Smooth muscle cell (in vitro differentiated cells): ENCODE measurements around the gene RNU1-2. TPM values are rescaled to one million over a fixed set of nuclear protein-coding genes. Genes with fewer than 3 reads are reported as not detected.
A peak's percentile ranks its signal among the peaks of the same experiment; 100 is the strongest.

Source experiments
- DNase-seq: peaks from one replicate; lab custom pipeline; 2025; ENCODE audit not compliant: unreplicated experiment; lab: John Stamatoyannopoulos, UW
- H2AFZ ChIP-seq: fragments of 200-600 bp; sonication (generic); 2 replicates; pipeline ENCODE4 v1.6.0; 2016; ENCODE audit warnings: antibody characterized with exemption, low read depth, mild to moderate bottlenecking
- H3F3A ChIP-seq: fragments of 200-600 bp; sonication (generic); 2 replicates; pipeline ENCODE4 v1.6.0; 2017; ENCODE audit warnings: antibody characterized with exemption, low read depth
- H3K27ac ChIP-seq: fragments of 200-600 bp; sonication (generic); 2 replicates; pipeline ENCODE4 v1.5.1; 2016; ENCODE audit warnings: low read depth, mild to moderate bottlenecking
- H3K27me3 ChIP-seq: fragments of 200-600 bp; sonication (generic); 2 replicates; pipeline ENCODE4 v1.6.1; 2016; ENCODE audit warnings: low read depth, mild to moderate bottlenecking
- H3K36me3 ChIP-seq: fragments of 200-600 bp; sonication (generic); 2 replicates; pipeline ENCODE4 v1.5.1; 2016; ENCODE audit warnings: low read depth
- H3K4me1 ChIP-seq: fragments of 200-600 bp; sonication (generic); 2 replicates; pipeline ENCODE4 v1.5.1; 2016; ENCODE audit warnings: low read depth
- H3K4me2 ChIP-seq: fragments of 200-600 bp; sonication (generic); 2 replicates; pipeline ENCODE4 v1.6.0; 2016; ENCODE audit warnings: mild to moderate bottlenecking
- H3K4me3 ChIP-seq: fragments of 200-600 bp; sonication (generic); 2 replicates; pipeline ENCODE4 v1.5.1; 2016; ENCODE audit warnings: mild to moderate bottlenecking
- H3K79me2 ChIP-seq: fragments of 200-600 bp; sonication (generic); 2 replicates; pipeline ENCODE4 v1.6.0; 2016; ENCODE audit warnings: low read depth, mild to moderate bottlenecking
- H3K9ac ChIP-seq: fragments of 200-600 bp; sonication (generic); 2 replicates; pipeline ENCODE4 v1.6.0; 2016; ENCODE audit warnings: low read depth
- H3K9me3 ChIP-seq: fragments of 200-600 bp; sonication (generic); replicated peaks from 2 replicates; pipeline ENCODE4 v1.5.1; 2016; ENCODE audit warnings: low read depth
- H4K20me1 ChIP-seq: fragments of 200-600 bp; sonication (generic); 2 replicates; pipeline ENCODE4 v1.6.0; 2016; ENCODE audit warnings: low read depth
- WGBS: methylation state at CpG from one replicate; pipeline ENCODE4 v1.1.7; 2016; ENCODE audit warnings: low lambda C conversion rate; 5-methylcytosine and 5-hydroxymethylcytosine counted together
- polyA plus RNA-seq: library from polyadenylated mRNA; unstranded; fragments of >200 nt; fragmentation: Nextera tagmentation; extraction: Ambion mirVana; gene quantifications from 2 replicates; pipeline ENCODE4 v1.2.1, GENCODE V29; 2016
- total RNA-seq: library from RNA; depleted of rRNA; stranded (reverse); fragments of >200 nt; gene quantifications from 2 replicates; pipeline ENCODE4 v1.2.3, GENCODE V29; 2014
- TF ChIP-seq, protein P1 (sequence below): fragments of 200-600 bp; sonication (generic); IDR thresholded peaks from 2 replicates; pipeline ENCODE4 v1.5.1; 2017; ENCODE audit warnings: borderline replicate concordance, mild to moderate bottlenecking, antibody characterized with exemption; ENCODE audit not compliant: insufficient read depth, poor library complexity, severe bottlenecking

Gene RNU1-2
- total and polyA plus RNA-seq, 2 experiments from 2014 or later = under 0.01 to 4.2 TPM

- H3K4me2 ChIP-seq = peak overlapping the region; percentile 85
- H3K9ac ChIP-seq = peak overlapping the region; percentile 100
- peak overlapping the region; percentile 98 for H3K27ac ChIP-seq
- H4K20me1 ChIP-seq = no peaks in the 10 kb centered on the region
- WGBS = under 1% methylated on average over 27 of the region's 27 CpGs
- H3F3A ChIP-seq = peaks cover 27% of the 10 kb centered on the region
- TF ChIP-seq, protein P1, sequence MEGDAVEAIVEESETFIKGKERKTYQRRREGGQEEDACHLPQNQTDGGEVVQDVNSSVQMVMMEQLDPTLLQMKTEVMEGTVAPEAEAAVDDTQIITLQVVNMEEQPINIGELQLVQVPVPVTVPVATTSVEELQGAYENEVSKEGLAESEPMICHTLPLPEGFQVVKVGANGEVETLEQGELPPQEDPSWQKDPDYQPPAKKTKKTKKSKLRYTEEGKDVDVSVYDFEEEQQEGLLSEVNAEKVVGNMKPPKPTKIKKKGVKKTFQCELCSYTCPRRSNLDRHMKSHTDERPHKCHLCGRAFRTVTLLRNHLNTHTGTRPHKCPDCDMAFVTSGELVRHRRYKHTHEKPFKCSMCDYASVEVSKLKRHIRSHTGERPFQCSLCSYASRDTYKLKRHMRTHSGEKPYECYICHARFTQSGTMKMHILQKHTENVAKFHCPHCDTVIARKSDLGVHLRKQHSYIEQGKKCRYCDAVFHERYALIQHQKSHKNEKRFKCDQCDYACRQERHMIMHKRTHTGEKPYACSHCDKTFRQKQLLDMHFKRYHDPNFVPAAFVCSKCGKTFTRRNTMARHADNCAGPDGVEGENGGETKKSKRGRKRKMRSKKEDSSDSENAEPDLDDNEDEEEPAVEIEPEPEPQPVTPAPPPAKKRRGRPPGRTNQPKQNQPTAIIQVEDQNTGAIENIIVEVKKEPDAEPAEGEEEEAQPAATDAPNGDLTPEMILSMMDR = no peak
- peak overlapping the region; percentile 97 for H2AFZ ChIP-seq
- H3K4me1 ChIP-seq = peaks cover 17% of the 10 kb centered on the region
- no peaks in the 10 kb centered on the region for H3K79me2 ChIP-seq
- peak; percentile 77 for DNase-seq
- H3K4me3 ChIP-seq = peak overlapping the region; percentile 61
- H3K36me3 ChIP-seq = no peaks in the 10 kb centered on the region
- no peaks in the 10 kb centered on the region for H3K9me3 ChIP-seq
- no peaks in the 10 kb centered on the region for H3K27me3 ChIP-seq
These were observed 8.9 kb downstream of the RNU1-2 start for GRCh38 chr1:16904560-16905109.

DNA sequence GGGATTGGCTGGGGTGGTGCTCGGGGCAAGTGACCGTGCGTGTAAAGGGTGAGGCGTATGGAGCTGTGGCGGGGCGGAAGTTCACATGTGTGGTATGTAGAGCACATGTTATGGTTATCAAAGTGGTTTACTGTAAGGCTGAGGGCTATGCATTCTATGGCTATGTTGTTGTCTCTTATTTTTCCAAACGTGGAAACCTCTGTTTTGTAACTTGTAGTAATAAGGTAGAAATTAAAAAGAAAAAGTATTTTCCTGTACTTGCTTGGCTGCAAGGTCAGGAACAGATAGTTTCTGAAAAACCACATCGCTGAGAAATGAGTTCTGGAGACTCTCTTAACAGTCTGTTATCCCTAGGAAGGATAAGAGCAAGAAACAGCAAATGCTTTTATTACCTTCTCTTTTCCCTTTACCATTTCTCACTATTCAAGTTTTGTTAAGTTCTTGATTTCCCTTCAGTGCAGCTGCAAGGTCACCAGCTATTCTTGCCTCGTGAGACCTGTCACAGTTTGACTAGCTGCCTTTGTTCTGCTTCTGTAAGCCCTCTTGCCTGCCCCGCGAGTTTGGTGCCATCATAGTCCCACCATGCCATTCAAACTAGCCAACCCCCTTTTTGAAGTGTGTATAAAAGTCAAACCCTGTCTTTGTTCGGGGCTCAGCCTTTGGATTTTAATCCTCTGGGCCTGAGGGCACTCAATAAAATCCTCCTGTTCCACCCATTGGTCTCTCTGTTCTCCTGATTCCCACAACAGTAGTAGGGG is 9.5 kb downstream of the RNU1-2 start:
- WGBS = 7% methylated on average over 12 of the region's 12 CpGs
- peak overlapping the region; percentile 100 for H3K9ac ChIP-seq
- peak overlapping the region; percentile 98 for H3K27ac ChIP-seq
- no peaks in the 10 kb centered on the region for H3K36me3 ChIP-seq
- peak overlapping the region; percentile 85 for H3K4me2 ChIP-seq
- H3F3A ChIP-seq = peaks cover 27% of the 10 kb centered on the region
- no peaks in the 10 kb centered on the region for H3K27me3 ChIP-seq
- peaks cover 17% of the 10 kb centered on the region for H3K4me1 ChIP-seq
- H3K79me2 ChIP-seq = no peaks in the 10 kb centered on the region
- no peaks in the 10 kb centered on the region for H4K20me1 ChIP-seq
- TF ChIP-seq, protein P1 = no peak
- DNase-seq = no peak
- H3K9me3 ChIP-seq = no peaks in the 10 kb centered on the region
- peak overlapping the region; percentile 97 for H2AFZ ChIP-seq
- peak overlapping the region; percentile 61 for H3K4me3 ChIP-seq

DNA sequence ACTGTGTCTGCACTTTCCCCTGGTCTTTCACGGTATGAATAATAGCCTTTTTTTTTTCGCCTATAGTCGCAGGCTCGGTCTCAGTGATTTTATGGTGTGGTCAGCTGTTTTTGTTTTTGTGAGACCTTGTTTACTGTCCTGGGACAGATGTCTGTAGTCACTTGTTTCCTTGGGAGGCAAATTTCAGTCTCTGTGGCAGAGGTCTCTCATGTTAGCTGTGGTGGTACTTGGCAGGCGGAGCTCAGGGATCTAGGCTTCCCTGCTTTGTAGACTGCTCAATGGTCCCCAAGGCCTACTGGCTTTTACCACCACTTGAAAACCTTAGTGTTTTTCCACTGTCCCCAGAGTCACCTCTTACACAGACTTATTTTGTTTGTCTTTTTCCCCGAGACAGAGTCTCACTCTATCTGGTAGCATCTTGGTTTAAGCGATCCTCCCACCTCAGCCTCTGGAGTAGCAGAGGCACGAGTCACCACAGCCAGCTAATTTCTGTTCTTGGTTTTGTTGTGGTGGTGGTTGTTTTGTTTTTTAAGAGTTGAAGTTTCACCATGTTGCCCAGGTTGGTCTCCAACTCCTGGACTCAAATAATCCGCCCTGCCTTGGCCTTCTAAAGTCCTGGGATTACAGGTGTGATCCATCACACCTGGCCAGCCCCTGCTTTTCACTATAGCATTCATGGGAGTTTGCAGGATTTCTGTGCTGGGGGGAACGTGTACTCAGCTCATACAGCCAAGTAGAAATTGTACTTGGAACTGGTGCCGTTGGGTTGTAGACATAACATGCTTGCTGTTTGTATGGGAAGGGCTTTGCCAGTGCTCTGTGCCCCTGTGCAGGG is 10.3 kb downstream of the RNU1-2 start:
- Histone ChIP-seq H3K27ac (peak overlapping the region; percentile 98), H2AFZ (no peak overlapping the region), H3K36me3 (no peaks in the 10 kb centered on the region), H3K4me1 (peaks cover 17% of the 10 kb centered on the region), H3K79me2 (no peaks in the 10 kb centered on the region), H3K9ac (no peak overlapping the region), H4K20me1 (no peaks in the 10 kb centered on the region), H3K9me3 (no peaks in the 10 kb centered on the region), H3F3A (peaks cover 27% of the 10 kb centered on the region), H3K4me3 (no peak overlapping the region), H3K4me2 (peak overlapping the region; percentile 22), H3K27me3 (no peaks in the 10 kb centered on the region)
- TF ChIP-seq, protein P1 = no peak
- no peak for DNase-seq
- WGBS = 59% methylated on average over 11 of the region's 11 CpGs
